ENCODE measurements around the gene PDIA6. TPM values are rescaled to one million over a fixed set of nuclear protein-coding genes. Genes with fewer than 3 reads are reported as not detected.

The PDIA6 gene
- total RNA-seq, 1 experiment from 2014 or later, result 149 TPM

DNA sequence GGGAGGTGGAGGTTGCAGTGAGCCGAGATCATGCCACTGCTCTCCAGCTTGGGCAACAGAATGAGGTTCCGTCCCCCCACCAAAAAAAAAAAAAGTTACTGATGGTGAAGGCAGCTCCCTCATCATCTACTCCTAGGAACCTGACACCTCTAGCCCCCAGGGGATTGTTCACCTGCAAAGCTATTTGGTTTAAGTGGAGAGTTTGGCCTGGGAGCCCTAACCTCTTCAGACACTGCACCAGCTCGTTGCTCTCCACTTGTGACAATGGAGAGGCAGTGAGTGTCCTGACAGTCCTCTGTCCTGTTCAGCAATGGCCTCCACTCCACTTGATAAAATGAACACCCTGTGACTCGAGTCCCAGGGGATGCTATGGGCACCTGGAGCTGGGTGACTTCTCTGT, 47.7 kb downstream of the PDIA6 start:
- ChIA-PET CTCF (no interaction called here), POLR2A (no interaction called here), RAD21 (ENCODE audit: low non-redundant PET in 1 of 2, low total read pairs in 2 of 2, uncharacterized antibody in 2 of 2, unreplicated experiment in 2 of 2) (no interaction called here)
- H3K4me2 ChIP-seq (ENCODE audit: low read length), result peak overlapping the region; percentile 53
- ATAC-seq (no peak), DNase-seq (ENCODE audit: low read depth, low spot score) (no peak)
- no peaks in the 10 kb centered on the region for H4K20me1 ChIP-seq (ENCODE audit: insufficient read depth)
- H3K79me2 ChIP-seq (ENCODE audit: insufficient read depth, low read length), result no peaks in the 10 kb centered on the region
- H3K27me3 ChIP-seq (ENCODE audit: insufficient read depth, low read length), result no peaks in the 10 kb centered on the region
- no peak overlapping the region for H3K27ac ChIP-seq (ENCODE audit: low read depth, low read length)
- no peaks in the 10 kb centered on the region for H3K36me3 ChIP-seq (ENCODE audit: control insufficient read depth in 1 of 2, insufficient read depth in 2 of 2, low read length in 2 of 2)
- intact Hi-C loops (cut with micrococcal nuclease), result no loop called here
- TF ChIP-seq EZH2 (IDR thresholded peaks at IDR 0.05) (no peak), RAD21 (IDR thresholded peaks at IDR 0.05; ENCODE audit: low read depth) (no peak), FOSL1 (IDR thresholded peaks at IDR 0.05; ENCODE audit: low read depth) (no peak), POLR2A (IDR thresholded peaks at IDR 0.05; ENCODE audit: borderline replicate concordance, extremely low read depth, insufficient read depth, insufficient read length) (no peak), ZNF274 (IDR thresholded peaks at IDR 0.05; ENCODE audit: low read depth, low read length) (no peak)
- TF ChIP-seq, protein P1, sequence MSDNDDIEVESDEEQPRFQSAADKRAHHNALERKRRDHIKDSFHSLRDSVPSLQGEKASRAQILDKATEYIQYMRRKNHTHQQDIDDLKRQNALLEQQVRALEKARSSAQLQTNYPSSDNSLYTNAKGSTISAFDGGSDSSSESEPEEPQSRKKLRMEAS (IDR thresholded peaks at IDR 0.05), result no peak
- H3K9me2 ChIP-seq (ENCODE audit: insufficient read depth), result no peaks in the 10 kb centered on the region
- peak overlapping the region; percentile 16; the same call in 1 of the 2 replicates for H3K9ac ChIP-seq (ENCODE audit: low read length)
- H3K4me3 ChIP-seq (replicated peaks in 1 of 2; ENCODE audit: low read depth in 1 of 2, low read length in 2 of 2), result no peak overlapping the region
- H3K9me3 ChIP-seq (ENCODE audit: control insufficient read depth in 1 of 2, insufficient read depth in 1 of 2, low read depth in 1 of 2, low read length in 2 of 2), result no peaks in the 10 kb centered on the region
- no peak overlapping the region for H2AFZ ChIP-seq (ENCODE audit: low read depth, low read length, poor library complexity, severe bottlenecking)
- H3K4me1 ChIP-seq (ENCODE audit: control insufficient read depth in 1 of 2, insufficient read depth in 2 of 2, low read length in 2 of 2), result peaks cover 11 to 30% of the 10 kb centered on the region in 2 experiments
- BruUV-seq (replicated peaks), result no TSS peak

DNA sequence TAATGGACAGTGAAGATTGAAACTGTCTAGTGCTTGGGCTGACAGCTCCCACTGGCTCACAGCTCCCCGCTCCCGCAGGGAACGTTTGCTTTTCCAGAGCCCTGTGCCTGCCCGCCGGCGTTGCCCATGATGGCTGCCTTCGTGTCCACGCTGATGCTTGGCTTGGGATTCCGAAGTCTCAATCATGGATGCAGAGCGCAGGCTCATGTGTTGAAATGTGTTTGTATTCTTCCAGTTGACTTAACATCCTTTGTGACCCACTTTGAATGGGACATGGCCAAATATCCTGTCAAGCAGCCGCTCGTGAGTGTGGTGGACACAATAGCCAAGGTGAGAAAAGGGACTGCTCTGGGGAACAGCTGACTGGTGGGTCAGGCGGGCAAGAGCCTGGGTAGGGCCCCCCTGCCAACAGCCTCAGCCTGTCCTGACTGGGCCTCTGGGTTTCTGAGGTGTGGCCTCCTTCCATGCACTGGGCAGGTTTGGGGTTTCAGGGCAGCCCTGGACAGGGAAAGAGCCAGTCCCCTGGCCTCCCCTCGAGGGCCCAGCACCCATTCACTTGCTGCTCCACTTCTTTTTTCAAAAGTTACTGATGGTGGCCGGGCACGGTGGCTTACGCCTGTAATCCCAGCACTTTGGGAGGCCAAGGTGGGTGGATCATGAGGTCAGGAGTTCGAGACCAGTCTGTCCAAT, 48.3 kb downstream of the PDIA6 start:
- Histone ChIP-seq H3K79me2 (ENCODE audit: insufficient read depth, low read length) (no peaks in the 10 kb centered on the region), H3K36me3 (ENCODE audit: control insufficient read depth in 1 of 2, insufficient read depth in 2 of 2, low read length in 2 of 2) (no peaks in the 10 kb centered on the region), H3K9me2 (ENCODE audit: insufficient read depth) (no peaks in the 10 kb centered on the region), H3K4me1 (ENCODE audit: control insufficient read depth in 1 of 2, insufficient read depth in 2 of 2, low read length in 2 of 2) (peaks cover 11 to 30% of the 10 kb centered on the region in 2 experiments), H3K9ac (ENCODE audit: low read length) (no peak overlapping the region), H3K4me3 (replicated peaks in 1 of 2; ENCODE audit: low read depth in 1 of 2, low read length in 2 of 2) (no peak overlapping the region), H3K27me3 (ENCODE audit: insufficient read depth, low read length) (no peaks in the 10 kb centered on the region), H2AFZ (ENCODE audit: low read depth, low read length, poor library complexity, severe bottlenecking) (no peak overlapping the region), H4K20me1 (ENCODE audit: insufficient read depth) (no peaks in the 10 kb centered on the region), H3K4me2 (ENCODE audit: low read length) (no peak overlapping the region), H3K9me3 (ENCODE audit: control insufficient read depth in 1 of 2, insufficient read depth in 1 of 2, low read depth in 1 of 2, low read length in 2 of 2) (no peaks in the 10 kb centered on the region), H3K27ac (ENCODE audit: low read depth, low read length) (no peak overlapping the region)
- intact Hi-C loops (cut with micrococcal nuclease), result no loop called here
- ChIA-PET CTCF (no interaction called here), RAD21 (ENCODE audit: low non-redundant PET in 1 of 2, low total read pairs in 2 of 2, uncharacterized antibody in 2 of 2, unreplicated experiment in 2 of 2) (no interaction called here), POLR2A (no interaction called here)
- ATAC-seq (no peak), DNase-seq (ENCODE audit: low read depth, low spot score) (no peak)
- BruUV-seq (replicated peaks), result no TSS peak
- TF ChIP-seq SRF (IDR thresholded peaks at IDR 0.05; ENCODE audit: low read depth) (no peak), EGR1 (IDR thresholded peaks at IDR 0.05; ENCODE audit: low read depth) (no peak), ELF1 (IDR thresholded peaks at IDR 0.05; ENCODE audit: borderline replicate concordance, low read depth) (no peak), POLR2A (IDR thresholded peaks at IDR 0.05; ENCODE audit: borderline replicate concordance, extremely low read depth, insufficient read depth, insufficient read length) (no peak), FOSL1 (IDR thresholded peaks at IDR 0.05; ENCODE audit: low read depth) (no peak), JUND (IDR thresholded peaks at IDR 0.05) (no peak), POLR2AphosphoS5 (IDR thresholded peaks at IDR 0.05; ENCODE audit: low read depth, low read length) (no peak), SIN3A (IDR thresholded peaks at IDR 0.05; ENCODE audit: low read depth) (no peak), CEBPB (IDR thresholded peaks at IDR 0.05; ENCODE audit: low read depth) (no peak), CBX3 (IDR thresholded peaks at IDR 0.05; ENCODE audit: low read depth) (no peak), ZFX (IDR thresholded peaks at IDR 0.05) (no peak), EZH2 (IDR thresholded peaks at IDR 0.05) (no peak), RAD21 (IDR thresholded peaks at IDR 0.05; ENCODE audit: low read depth) (no peak), TCF7L2 (IDR thresholded peaks at IDR 0.05; ENCODE audit: borderline replicate concordance, extremely low read depth, insufficient read depth, insufficient read length) (no peak)
- TF ChIP-seq, protein P2, sequence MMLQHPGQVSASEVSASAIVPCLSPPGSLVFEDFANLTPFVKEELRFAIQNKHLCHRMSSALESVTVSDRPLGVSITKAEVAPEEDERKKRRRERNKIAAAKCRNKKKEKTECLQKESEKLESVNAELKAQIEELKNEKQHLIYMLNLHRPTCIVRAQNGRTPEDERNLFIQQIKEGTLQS (IDR thresholded peaks at IDR 0.05), result no peak
- TF ChIP-seq, protein P3, sequence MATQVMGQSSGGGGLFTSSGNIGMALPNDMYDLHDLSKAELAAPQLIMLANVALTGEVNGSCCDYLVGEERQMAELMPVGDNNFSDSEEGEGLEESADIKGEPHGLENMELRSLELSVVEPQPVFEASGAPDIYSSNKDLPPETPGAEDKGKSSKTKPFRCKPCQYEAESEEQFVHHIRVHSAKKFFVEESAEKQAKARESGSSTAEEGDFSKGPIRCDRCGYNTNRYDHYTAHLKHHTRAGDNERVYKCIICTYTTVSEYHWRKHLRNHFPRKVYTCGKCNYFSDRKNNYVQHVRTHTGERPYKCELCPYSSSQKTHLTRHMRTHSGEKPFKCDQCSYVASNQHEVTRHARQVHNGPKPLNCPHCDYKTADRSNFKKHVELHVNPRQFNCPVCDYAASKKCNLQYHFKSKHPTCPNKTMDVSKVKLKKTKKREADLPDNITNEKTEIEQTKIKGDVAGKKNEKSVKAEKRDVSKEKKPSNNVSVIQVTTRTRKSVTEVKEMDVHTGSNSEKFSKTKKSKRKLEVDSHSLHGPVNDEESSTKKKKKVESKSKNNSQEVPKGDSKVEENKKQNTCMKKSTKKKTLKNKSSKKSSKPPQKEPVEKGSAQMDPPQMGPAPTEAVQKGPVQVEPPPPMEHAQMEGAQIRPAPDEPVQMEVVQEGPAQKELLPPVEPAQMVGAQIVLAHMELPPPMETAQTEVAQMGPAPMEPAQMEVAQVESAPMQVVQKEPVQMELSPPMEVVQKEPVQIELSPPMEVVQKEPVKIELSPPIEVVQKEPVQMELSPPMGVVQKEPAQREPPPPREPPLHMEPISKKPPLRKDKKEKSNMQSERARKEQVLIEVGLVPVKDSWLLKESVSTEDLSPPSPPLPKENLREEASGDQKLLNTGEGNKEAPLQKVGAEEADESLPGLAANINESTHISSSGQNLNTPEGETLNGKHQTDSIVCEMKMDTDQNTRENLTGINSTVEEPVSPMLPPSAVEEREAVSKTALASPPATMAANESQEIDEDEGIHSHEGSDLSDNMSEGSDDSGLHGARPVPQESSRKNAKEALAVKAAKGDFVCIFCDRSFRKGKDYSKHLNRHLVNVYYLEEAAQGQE (IDR thresholded peaks at IDR 0.05; ENCODE audit: low read depth), result no peak
- TF ChIP-seq, protein P1 (IDR thresholded peaks at IDR 0.05), result no peak
